ENCODE results near the gene HSD17B14. TPM values are rescaled to one million over a fixed set of nuclear protein-coding genes. Genes with fewer than 3 reads are reported as not detected.

The HSD17B14 gene
- total and polyA plus RNA-seq, 9 of the 15 experiments (the other 6 are each of a cell fraction or from before 2014, with no cell fraction given): 0.16 TPM; not detected in 8

DNA sequence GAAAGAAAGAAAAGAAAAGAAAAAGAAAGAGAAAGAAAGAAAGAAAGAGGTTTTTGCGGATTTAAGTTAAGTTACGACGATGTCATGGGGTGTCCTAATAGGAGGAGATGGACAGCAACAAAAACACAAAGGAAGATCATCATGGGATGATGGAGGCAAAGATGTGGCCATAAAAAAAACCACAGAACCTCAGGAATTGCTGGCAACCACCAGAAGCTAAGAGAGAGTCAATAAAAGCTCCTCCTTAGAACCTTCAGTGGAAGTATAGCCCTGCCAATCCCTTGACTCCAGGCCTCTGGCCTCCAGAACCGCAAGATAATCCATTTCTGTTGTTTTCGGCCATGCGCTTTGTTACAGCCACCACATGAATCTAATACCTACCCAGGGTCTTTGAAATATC lies 20.6 kb upstream of the HSD17B14 start:
- Histone ChIP-seq H3K9ac (ENCODE audit: insufficient read depth in 1 of 2, low read depth in 2 of 2, low read length in 2 of 2) (peak overlapping the region in 1 of 2 experiments; percentile 55; a peak in 2 of 4 replicates), H3K36me3 (ENCODE audit: control insufficient read depth, insufficient read depth, low read length) (no peaks in the 10 kb centered on the region; the same call in 2 of the 3 replicates), H3K27me3 (ENCODE audit: control insufficient read depth in 2 of 2, insufficient read depth in 2 of 2, low read length in 2 of 2) (no peaks in the 10 kb centered on the region), H3K9me3 (replicated peaks; ENCODE audit: control insufficient read depth, insufficient read depth, low read depth, low read length) (no peaks in the 10 kb centered on the region), H3K9me1 (ENCODE audit: control insufficient read depth, insufficient read depth, low read length) (no peaks in the 10 kb centered on the region), H4K20me1 (replicated peaks; ENCODE audit: control insufficient read depth, insufficient read depth, low read length) (no peaks in the 10 kb centered on the region), H3K4me3 (no peak overlapping the region), H3K79me2 (ENCODE audit: control insufficient read depth, insufficient read depth, low read length) (peaks cover 4% of the 10 kb centered on the region; the same call in 2 of the 3 replicates), H3K27ac (ENCODE audit: extremely low read depth, low read depth, low read length) (peak overlapping the region; percentile 51; the same call in 2 of the 3 replicates), H3K4me2 (ENCODE audit: insufficient read depth, low read length) (no peak overlapping the region), H2AFZ (ENCODE audit: low read depth, low read length) (0 out of 2 replicates have a peak overlapping the region, but pooled peaks have one; percentile 26), H3K4me1 (replicated peaks in 1 of 2; ENCODE audit: control insufficient read depth in 2 of 2, insufficient read depth in 2 of 2, low read length in 2 of 2) (peaks cover 26 to 49% of the 10 kb centered on the region in 2 experiments)
- WGBS (ENCODE audit: insufficient coverage, low coverage, missing lambda C conversion rate): 83% methylated on average over 4 of the region's 6 CpGs
- no peak for DNase-seq (ENCODE audit: extremely low read depth in 1 of 4, low spot score in 3 of 4)
- no peak for FAIRE-seq
- CTCF ChIA-PET (ENCODE audit: low intra/inter-chr PET ratio): no interaction called here
- intact Hi-C loops (cut with micrococcal nuclease): no loop called here
- in situ Hi-C loops (cut with MboI): no loop called here
- ATAC-seq: no peak
- BruUV-seq (replicated peaks): no TSS peak
- TF ChIP-seq MTA2 (IDR thresholded peaks at IDR 0.05; ENCODE audit: low read depth): no peak
- no peak for TF ChIP-seq POLR2A (conservative IDR thresholded peaks at IDR 0.05)
- peak; percentile 86 for TF ChIP-seq ZNF12 (CRISPR knock-in tag; IDR thresholded peaks at IDR 0.05)
- POLR2A ChIA-PET: interaction anchor here (2.2 to 5.2 kb wide), 2 partner anchors 16 to 110 kb away, joined by 9 to 24 read pairs; partner anchors contain the start of gene PPP1R15A

DNA sequence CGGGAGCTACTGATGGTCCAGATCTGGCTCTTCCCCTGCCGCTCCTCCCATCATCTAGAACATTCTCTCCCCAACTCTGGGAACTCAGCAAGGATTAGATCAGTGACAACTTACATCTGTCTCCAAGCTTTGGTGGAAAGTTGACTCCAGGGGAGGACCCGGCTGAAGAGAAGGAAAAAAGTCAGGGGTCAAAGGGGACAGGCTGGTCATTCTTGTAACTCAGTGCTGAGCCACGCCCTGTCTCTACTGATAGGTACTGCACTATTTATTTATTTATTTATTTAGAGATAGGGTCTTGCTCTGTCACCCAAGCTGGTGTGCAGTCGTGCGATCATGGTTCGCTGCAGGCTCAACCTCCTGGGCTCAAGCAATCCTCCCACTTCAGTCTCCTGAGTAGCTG lies 17.8 kb upstream of the HSD17B14 start:
- Histone ChIP-seq H3K9me1 (ENCODE audit: control insufficient read depth, insufficient read depth, low read length) (no peaks in the 10 kb centered on the region), H3K36me3 (ENCODE audit: control insufficient read depth, insufficient read depth, low read length) (no peaks in the 10 kb centered on the region; the same call in 2 of the 3 replicates), H3K27ac (ENCODE audit: extremely low read depth, low read depth, low read length) (no peak overlapping the region), H3K9ac (ENCODE audit: insufficient read depth in 1 of 2, low read depth in 2 of 2, low read length in 2 of 2) (peak overlapping the region in 1 of 2 experiments; percentile 72; a peak in 1 of 4 replicates), H3K9me3 (replicated peaks; ENCODE audit: control insufficient read depth, insufficient read depth, low read depth, low read length) (no peaks in the 10 kb centered on the region), H3K27me3 (ENCODE audit: control insufficient read depth in 2 of 2, insufficient read depth in 2 of 2, low read length in 2 of 2) (no peaks in the 10 kb centered on the region), H3K79me2 (ENCODE audit: control insufficient read depth, insufficient read depth, low read length) (no peaks in the 10 kb centered on the region; the same call in 2 of the 3 replicates), H4K20me1 (replicated peaks; ENCODE audit: control insufficient read depth, insufficient read depth, low read length) (no peaks in the 10 kb centered on the region), H3K4me2 (ENCODE audit: insufficient read depth, low read length) (peak overlapping the region; percentile 16; the same call in 1 of the 2 replicates), H3K4me3 (no peak overlapping the region), H2AFZ (ENCODE audit: low read depth, low read length) (no peak overlapping the region), H3K4me1 (replicated peaks in 1 of 2; ENCODE audit: control insufficient read depth in 2 of 2, insufficient read depth in 2 of 2, low read length in 2 of 2) (peaks cover 26% of the 10 kb centered on the region in 2 experiments)
- ChIA-PET POLR2A (interaction anchor here (0.9 to 5.2 kb wide), 4 partner anchors 16 to 112 kb away, joined by 3 to 24 read pairs (median 16); partner anchors contain the start of genes FTL and PPP1R15A), CTCF (ENCODE audit: low intra/inter-chr PET ratio) (no interaction called here)
- peak; percentile 65 for FAIRE-seq
- BruUV-seq (replicated peaks): no TSS peak
- in situ Hi-C loops (cut with MboI) (no loop called here), intact Hi-C loops (cut with micrococcal nuclease) (no loop called here)
- peak; percentile 60 for ATAC-seq
- DNase-seq (ENCODE audit: extremely low read depth in 1 of 4, low spot score in 3 of 4): peak; percentile 61 to 79 (median 66)
- WGBS (ENCODE audit: insufficient coverage, low coverage, missing lambda C conversion rate): 16% methylated on average over 7 of the region's 7 CpGs
- TF ChIP-seq, protein P1, sequence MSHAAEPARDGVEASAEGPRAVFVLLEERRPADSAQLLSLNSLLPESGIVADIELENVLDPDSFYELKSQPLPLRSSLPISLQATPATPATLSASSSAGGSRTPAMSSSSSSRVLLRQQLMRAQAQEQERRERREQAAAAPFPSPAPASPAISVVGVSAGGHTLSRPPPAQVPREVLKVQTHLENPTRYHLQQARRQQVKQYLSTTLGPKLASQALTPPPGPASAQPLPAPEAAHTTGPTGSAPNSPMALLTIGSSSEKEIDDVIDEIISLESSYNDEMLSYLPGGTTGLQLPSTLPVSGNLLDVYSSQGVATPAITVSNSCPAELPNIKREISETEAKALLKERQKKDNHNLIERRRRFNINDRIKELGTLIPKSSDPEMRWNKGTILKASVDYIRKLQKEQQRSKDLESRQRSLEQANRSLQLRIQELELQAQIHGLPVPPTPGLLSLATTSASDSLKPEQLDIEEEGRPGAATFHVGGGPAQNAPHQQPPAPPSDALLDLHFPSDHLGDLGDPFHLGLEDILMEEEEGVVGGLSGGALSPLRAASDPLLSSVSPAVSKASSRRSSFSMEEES (CRISPR knock-in tag; IDR thresholded peaks at IDR 0.05): no peak
- TF ChIP-seq JUND (IDR thresholded peaks at IDR 0.05; ENCODE audit: borderline replicate concordance, low read depth, low read length): no peak
- TF ChIP-seq JUND (tag; IDR thresholded peaks at IDR 0.05; ENCODE audit: borderline replicate concordance, low read depth, low read length): peak; percentile 27; the same call in 1 of the 3 replicates
- TF ChIP-seq NR2C1 (IDR thresholded peaks at IDR 0.05): peak; percentile 80
- TF ChIP-seq NR2C1 (tag; IDR thresholded peaks at IDR 0.05): peak; percentile 87
- peak; percentile 39 for TF ChIP-seq ARID1B (IDR thresholded peaks at IDR 0.05)
- TF ChIP-seq SAP30 (IDR thresholded peaks at IDR 0.05; ENCODE audit: borderline replicate concordance, insufficient read depth, low read depth, low read length, poor library complexity, severe bottlenecking): no peak
- TF ChIP-seq NBN (IDR thresholded peaks at IDR 0.05; ENCODE audit: low read depth): no peak
- TF ChIP-seq, protein P2, sequence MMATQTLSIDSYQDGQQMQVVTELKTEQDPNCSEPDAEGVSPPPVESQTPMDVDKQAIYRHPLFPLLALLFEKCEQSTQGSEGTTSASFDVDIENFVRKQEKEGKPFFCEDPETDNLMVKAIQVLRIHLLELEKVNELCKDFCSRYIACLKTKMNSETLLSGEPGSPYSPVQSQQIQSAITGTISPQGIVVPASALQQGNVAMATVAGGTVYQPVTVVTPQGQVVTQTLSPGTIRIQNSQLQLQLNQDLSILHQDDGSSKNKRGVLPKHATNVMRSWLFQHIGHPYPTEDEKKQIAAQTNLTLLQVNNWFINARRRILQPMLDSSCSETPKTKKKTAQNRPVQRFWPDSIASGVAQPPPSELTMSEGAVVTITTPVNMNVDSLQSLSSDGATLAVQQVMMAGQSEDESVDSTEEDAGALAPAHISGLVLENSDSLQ (IDR thresholded peaks at IDR 0.05): peak; percentile 9; the same call in 1 of the 2 replicates
- 0 out of 2 replicates have a peak, but pooled peaks have one; percentile 36 for TF ChIP-seq SMARCA4 (IDR thresholded peaks at IDR 0.05)
- TF ChIP-seq DPF2 (IDR thresholded peaks at IDR 0.05): peak; percentile 50

Data from K562 (cell line).